DND-41 (cell line): Measurements from ENCODE around the gene CASP2.

Experiments used
- ATAC-seq: fragments of 200-7000 bp; cut with Tn5 transposase; 3 replicates; pipeline ENCODE4 v1.9.1; 2021; ENCODE audit warnings: low read depth; ENCODE audit not compliant: insufficient read depth
- DNase-seq: peaks from one replicate; pipeline ENCODE4 v3.0.0-alpha.2; 2020
- H2AFZ ChIP-seq: 2 replicates; pipeline ENCODE4 v1.6.0; 2012; ENCODE audit warnings: low read depth, low read length
- H3K27ac ChIP-seq: 2 replicates; pipeline ENCODE4 v1.5.1; 2012; ENCODE audit warnings: low read length, inconsistent platforms
- H3K27me3 ChIP-seq: fragments of 200-600 bp; sonication (generic); 2 replicates; pipeline ENCODE4 v1.6.0; 2012; ENCODE audit warnings: low read length, mild to moderate bottlenecking, inconsistent platforms; ENCODE audit not compliant: insufficient read depth, poor library complexity
- H3K36me3 ChIP-seq: 2 replicates; pipeline ENCODE4 v1.5.1; 2012; ENCODE audit warnings: low read length, inconsistent platforms; ENCODE audit not compliant: insufficient read depth
- H3K4me1 ChIP-seq: 2 replicates; pipeline ENCODE4 v1.5.1; 2012; ENCODE audit warnings: mild to moderate bottlenecking, low read length; ENCODE audit not compliant: insufficient read depth
- H3K4me2 ChIP-seq: 2 replicates; pipeline ENCODE4 v1.6.0; 2012; ENCODE audit warnings: mild to moderate bottlenecking, moderate library complexity, low read length, inconsistent platforms; ENCODE audit not compliant: insufficient read depth
- H3K4me3 ChIP-seq, 2 experiments: fragments of 200-600 bp in 1 of 2; shearing (Covaris generic) in 1 of 2; 2 replicates each; pipeline ENCODE4 v1.5.1; 2012 to 2016; ENCODE audit warnings: inconsistent platforms in 2 of 2, low read length in 2 of 2, mild to moderate bottlenecking in 2 of 2, low read depth in 1 of 2, moderate library complexity in 1 of 2
- H3K79me2 ChIP-seq: 2 replicates; pipeline ENCODE4 v1.6.0; 2012; ENCODE audit warnings: low read length, inconsistent platforms; ENCODE audit not compliant: insufficient read depth
- H3K9ac ChIP-seq: 2 replicates; pipeline ENCODE4 v1.6.0; 2012; ENCODE audit warnings: low read depth, mild to moderate bottlenecking, inconsistent platforms, low read length, moderate library complexity
- H3K9me3 ChIP-seq: 2 replicates; pipeline ENCODE4 v1.5.1; 2012; ENCODE audit warnings: low read length, moderate library complexity, mild to moderate bottlenecking, inconsistent platforms; ENCODE audit not compliant: insufficient read depth, severe bottlenecking
- H4K20me1 ChIP-seq: 2 replicates; pipeline ENCODE4 v1.6.0; 2012; ENCODE audit warnings: low read length; ENCODE audit not compliant: insufficient read depth
- CTCF ChIP-seq: IDR thresholded peaks from 2 replicates; pipeline ENCODE4 v1.5.1; 2012; ENCODE audit warnings: borderline replicate concordance, low read length, moderate library complexity, mild to moderate bottlenecking; ENCODE audit not compliant: poor library complexity, severe bottlenecking; ENCODE audit errors: extremely low read depth
- EZH2 ChIP-seq: IDR thresholded peaks from 3 replicates; pipeline ENCODE4 v1.6.1; 2012; ENCODE audit warnings: borderline replicate concordance, low read depth, mild to moderate bottlenecking, moderate library complexity, low read length, inconsistent platforms; ENCODE audit not compliant: severe bottlenecking

CASP2 gene

GRCh38 chr7:143320620-143321019, 32.5 kb downstream of the CASP2 start:
- Histone ChIP-seq H3K27me3 (no peaks in the 10 kb centered on the region), H3K4me3 (no peak overlapping the region), H2AFZ (no peak overlapping the region), H4K20me1 (no peaks in the 10 kb centered on the region), H3K27ac (no peak overlapping the region), H3K4me2 (no peak overlapping the region), H3K79me2 (no peaks in the 10 kb centered on the region), H3K9ac (no peak overlapping the region), H3K36me3 (no peaks in the 10 kb centered on the region), H3K4me1 (no peaks in the 10 kb centered on the region), H3K9me3 (no peaks in the 10 kb centered on the region)
- no peak for DNase-seq
- no peak for TF ChIP-seq CTCF
- TF ChIP-seq EZH2: no peak
- no peak for ATAC-seq

DNA sequence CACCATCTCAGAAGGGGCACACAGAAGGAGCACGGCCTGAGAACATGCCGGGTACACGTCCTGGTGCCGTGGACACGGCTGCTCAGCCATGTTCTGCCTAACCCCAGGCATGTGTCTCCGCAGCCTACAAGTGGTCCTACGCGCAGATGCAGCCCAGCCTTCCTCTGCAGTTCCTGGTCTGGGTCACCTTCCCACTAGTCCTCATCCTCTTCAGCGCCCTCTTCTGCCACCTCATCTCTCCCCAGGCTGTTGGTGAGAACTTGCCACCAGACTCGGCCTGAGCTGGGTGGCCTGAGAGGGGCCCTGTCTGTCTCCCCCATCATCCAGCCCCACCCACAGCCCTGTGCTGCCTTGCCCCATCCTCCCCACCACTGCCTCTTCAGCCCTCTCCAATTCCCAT, 33.1 kb downstream of the CASP2 start:
- Histone ChIP-seq H3K4me3 (no peak overlapping the region), H3K9me3 (no peaks in the 10 kb centered on the region), H3K27me3 (no peaks in the 10 kb centered on the region), H4K20me1 (no peaks in the 10 kb centered on the region), H3K4me1 (no peaks in the 10 kb centered on the region), H3K27ac (no peak overlapping the region), H3K36me3 (no peaks in the 10 kb centered on the region), H3K4me2 (no peak overlapping the region), H2AFZ (no peak overlapping the region), H3K79me2 (no peaks in the 10 kb centered on the region), H3K9ac (no peak overlapping the region)
- DNase-seq: no peak
- no peak for ATAC-seq
- TF ChIP-seq CTCF (no peak), EZH2 (no peak)

DNA sequence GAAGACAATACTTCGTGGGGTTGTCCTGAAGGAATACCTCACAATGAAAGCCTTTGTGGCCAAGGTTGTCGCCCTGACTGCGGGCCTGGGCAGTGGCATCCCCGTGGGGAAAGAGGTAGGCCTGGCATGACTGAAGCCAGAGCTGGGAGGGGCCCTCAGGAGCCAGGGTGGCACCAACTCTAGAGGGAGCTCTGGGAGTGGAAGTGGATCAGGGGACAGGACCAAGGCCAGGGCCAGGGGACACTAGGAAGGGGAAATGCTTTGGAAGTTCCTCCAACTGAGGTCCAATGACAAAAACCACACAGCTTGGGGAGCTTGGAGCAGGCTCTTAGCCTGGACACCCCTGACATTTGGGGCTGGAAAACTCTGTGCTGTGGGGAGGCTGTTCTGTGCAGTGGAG, 33.6 kb downstream of the CASP2 start:
- Histone ChIP-seq H3K9me3 (no peaks in the 10 kb centered on the region), H3K4me2 (no peak overlapping the region), H3K36me3 (no peaks in the 10 kb centered on the region), H3K27me3 (no peaks in the 10 kb centered on the region), H3K27ac (no peak overlapping the region), H3K9ac (no peak overlapping the region), H3K4me1 (no peaks in the 10 kb centered on the region), H3K79me2 (no peaks in the 10 kb centered on the region), H4K20me1 (no peaks in the 10 kb centered on the region), H3K4me3 (no peak overlapping the region), H2AFZ (no peak overlapping the region)
- 0 out of 3 replicates have a peak, but pooled peaks have one; percentile 44 for ATAC-seq
- DNase-seq: no peak
- TF ChIP-seq CTCF (no peak), EZH2 (no peak)

GRCh38 chr7:143322760-143323633, 34.8 kb downstream of the CASP2 start:
- ATAC-seq: 0 out of 3 replicates have a peak, but pooled peaks have one; percentile 14
- H3K4me1 ChIP-seq: no peaks in the 10 kb centered on the region
- no peaks in the 10 kb centered on the region for H3K9me3 ChIP-seq
- no peaks in the 10 kb centered on the region for H3K27me3 ChIP-seq
- H3K4me3 ChIP-seq: no peak overlapping the region
- H3K79me2 ChIP-seq: no peaks in the 10 kb centered on the region
- H3K9ac ChIP-seq: no peak overlapping the region
- no peak for TF ChIP-seq EZH2
- no peak for TF ChIP-seq CTCF
- H4K20me1 ChIP-seq: no peaks in the 10 kb centered on the region
- no peaks in the 10 kb centered on the region for H3K36me3 ChIP-seq
- no peak for DNase-seq
- no peak overlapping the region for H3K4me2 ChIP-seq
- H3K27ac ChIP-seq: no peak overlapping the region
- no peak overlapping the region for H2AFZ ChIP-seq
